ENCODE results near the gene MRTFA.

The MRTFA gene

DNA sequence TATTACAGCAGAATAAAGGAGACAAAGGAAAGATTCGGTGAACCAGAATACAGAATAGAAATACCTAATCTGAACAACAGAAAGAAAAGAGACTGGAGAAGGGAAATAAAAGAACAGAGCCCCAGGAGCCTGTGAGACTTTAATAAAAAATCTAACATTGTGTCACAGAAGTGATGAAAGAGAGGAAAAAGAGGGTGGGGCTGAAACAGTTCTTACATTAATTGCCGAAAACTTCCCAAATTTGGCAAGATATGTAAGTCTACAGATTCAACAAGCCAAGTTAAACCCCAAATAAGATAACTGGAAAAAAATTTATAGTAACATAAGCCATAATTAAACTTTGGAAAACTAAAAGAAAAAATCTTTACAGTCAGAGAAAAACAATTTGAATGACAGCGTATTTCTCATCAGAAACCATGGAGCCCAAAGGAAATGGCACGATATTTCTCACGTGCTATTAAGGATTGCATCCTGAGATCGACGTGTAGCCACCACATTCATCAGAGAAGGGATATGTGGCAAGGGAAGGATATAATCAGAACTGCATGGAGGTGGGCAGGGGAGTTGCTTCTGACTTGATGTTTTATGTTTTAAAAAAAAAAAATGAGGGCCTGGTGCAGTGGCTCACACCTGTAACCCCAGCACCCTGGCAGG lies 192.2 kb downstream of the MRTFA start:
- DNase-seq (ENCODE audit: low spot score), result no peak
- TF ChIP-seq CTCF (IDR thresholded peaks at IDR 0.05; ENCODE audit: extremely low read depth, insufficient read depth, missing control alignments), result no peak
- in situ Hi-C loops (cut with MboI; ENCODE audit: low pct_unique_long_range_greater_than_20kb, low sequenced_read_pairs, unreplicated experiment), result no loop called here

GRCh38 chr22:40443732-40444131 lies 192.8 kb downstream of the MRTFA start:
- in situ Hi-C loops (cut with MboI; ENCODE audit: low pct_unique_long_range_greater_than_20kb, low sequenced_read_pairs, unreplicated experiment), result no loop called here
- no peak for TF ChIP-seq CTCF (IDR thresholded peaks at IDR 0.05; ENCODE audit: extremely low read depth, insufficient read depth, missing control alignments)
- DNase-seq (ENCODE audit: low spot score), result no peak

DNA sequence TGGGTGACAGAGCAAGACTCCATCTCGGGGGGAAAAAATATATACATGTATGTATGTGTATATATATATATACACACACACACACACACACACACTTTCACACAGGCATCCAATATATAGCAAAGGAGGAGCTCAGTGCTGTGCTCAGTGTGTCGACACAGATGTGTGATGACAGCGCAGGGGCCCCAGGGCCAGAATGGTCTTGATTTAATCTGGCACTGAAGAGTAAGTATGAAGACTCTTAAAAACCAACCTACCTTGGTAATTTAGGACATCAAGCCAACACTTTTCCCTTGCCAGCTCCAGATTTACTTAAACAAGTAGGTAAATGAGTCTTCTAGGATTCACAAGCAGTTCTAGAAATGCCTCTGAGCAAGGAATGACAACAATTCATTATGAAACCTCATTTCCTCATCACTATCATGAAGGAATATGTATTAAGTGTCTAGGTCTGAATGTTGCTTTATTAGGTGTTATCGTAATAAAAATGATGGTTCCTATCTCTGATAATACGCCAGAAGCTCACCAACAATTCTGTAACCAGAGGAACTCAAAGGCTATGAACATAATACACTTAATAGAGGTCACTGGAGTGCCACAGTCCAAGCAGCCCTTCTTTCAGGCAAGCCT lies 194.6 kb downstream of the MRTFA start:
- DNase-seq (ENCODE audit: low spot score), result no peak
- in situ Hi-C loops (cut with MboI; ENCODE audit: low pct_unique_long_range_greater_than_20kb, low sequenced_read_pairs, unreplicated experiment), result no loop called here
- TF ChIP-seq CTCF (IDR thresholded peaks at IDR 0.05; ENCODE audit: extremely low read depth, insufficient read depth, missing control alignments), result no peak

GRCh38 chr22:40436505-40437431 lies 199.8 kb downstream of the MRTFA start:
- TF ChIP-seq CTCF (IDR thresholded peaks at IDR 0.05; ENCODE audit: extremely low read depth, insufficient read depth, missing control alignments), result peak; percentile 42
- in situ Hi-C loops (cut with MboI; ENCODE audit: low pct_unique_long_range_greater_than_20kb, low sequenced_read_pairs, unreplicated experiment), result loop anchor here (10.0 kb wide), 1 partner anchor 208 kb away; no protein-coding TSS in a partner anchor
- peak; percentile 54 for DNase-seq (ENCODE audit: low spot score)

GRCh38 chr22:40434745-40435144 lies 201.8 kb downstream of the MRTFA start:
- DNase-seq (ENCODE audit: low spot score), result no peak
- no peak for TF ChIP-seq CTCF (IDR thresholded peaks at IDR 0.05; ENCODE audit: extremely low read depth, insufficient read depth, missing control alignments)
- in situ Hi-C loops (cut with MboI; ENCODE audit: low pct_unique_long_range_greater_than_20kb, low sequenced_read_pairs, unreplicated experiment), result loop anchor here (10.0 kb wide), 1 partner anchor 210 kb away; no protein-coding TSS in a partner anchor

- no peak for TF ChIP-seq CTCF (IDR thresholded peaks at IDR 0.05; ENCODE audit: extremely low read depth, insufficient read depth, missing control alignments)
- in situ Hi-C loops (cut with MboI; ENCODE audit: low pct_unique_long_range_greater_than_20kb, low sequenced_read_pairs, unreplicated experiment), result loop anchor here (10.0 kb wide), 1 partner anchor 211 kb away; no protein-coding TSS in a partner anchor
Measured at GRCh38 chr22:40434106-40434505, 202.4 kb downstream of the MRTFA start.

More at GRCh38 chr22:40434106-40434505, 202.4 kb downstream of the MRTFA start:
- DNase-seq (ENCODE audit: low spot score), result no peak
